T1000 (cell line): ENCODE measurements around the gene ST8SIA5.

ENCODE experiments used
- DNase-seq: peaks from one replicate; lab custom pipeline; 2025; ENCODE audit warnings: mixed read lengths; lab: John Stamatoyannopoulos, UW

Gene ST8SIA5

DNA sequence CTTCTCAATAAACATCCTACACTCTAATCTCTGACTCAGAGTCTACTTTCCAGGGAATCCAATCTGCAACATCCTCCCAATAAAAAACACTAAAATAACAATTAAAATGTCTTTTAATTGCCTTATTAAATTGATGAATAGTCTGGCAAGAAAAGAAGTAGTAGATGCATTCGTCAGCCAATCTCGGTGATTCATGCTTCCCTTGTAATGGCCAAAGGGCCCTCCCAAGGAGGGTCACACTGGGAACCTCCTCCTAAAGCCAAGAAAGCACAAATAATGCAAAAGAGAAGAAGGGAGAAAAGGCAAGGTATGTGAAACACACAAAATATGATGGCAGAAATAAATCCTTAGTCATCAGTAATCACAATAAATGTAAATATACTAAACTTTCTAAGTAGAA lies 16.8 kb downstream of the ST8SIA5 start:
- no peak for DNase-seq

GRCh38 chr18:46738491-46738890 lies 18.4 kb downstream of the ST8SIA5 start:
- DNase-seq: no peak

- DNase-seq: no peak
Measured at GRCh38 chr18:46736736-46737135, 20.1 kb downstream of the ST8SIA5 start.

- DNase-seq: no peak
Measured at GRCh38 chr18:46736135-46736534, 20.7 kb downstream of the ST8SIA5 start.

DNA sequence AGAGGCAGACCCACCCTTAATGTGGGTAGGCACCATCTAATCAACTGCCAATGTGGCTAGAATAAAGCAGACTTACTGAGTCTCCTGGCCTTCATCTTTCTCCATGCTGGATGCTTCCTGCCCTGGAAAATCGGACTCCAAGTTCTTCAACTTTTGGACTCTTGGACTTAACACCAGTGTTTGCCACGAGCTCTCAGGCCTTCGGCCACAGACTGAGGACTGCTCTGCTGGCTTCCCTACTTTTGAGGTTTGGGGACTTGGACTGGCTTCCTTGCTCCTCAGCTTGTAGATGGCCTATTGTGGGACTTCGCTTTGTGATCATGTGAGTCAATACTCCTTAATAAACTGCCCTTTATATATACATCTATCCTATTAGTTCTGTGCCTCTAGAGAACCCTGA lies 21.9 kb downstream of the ST8SIA5 start:
- no peak for DNase-seq

DNA sequence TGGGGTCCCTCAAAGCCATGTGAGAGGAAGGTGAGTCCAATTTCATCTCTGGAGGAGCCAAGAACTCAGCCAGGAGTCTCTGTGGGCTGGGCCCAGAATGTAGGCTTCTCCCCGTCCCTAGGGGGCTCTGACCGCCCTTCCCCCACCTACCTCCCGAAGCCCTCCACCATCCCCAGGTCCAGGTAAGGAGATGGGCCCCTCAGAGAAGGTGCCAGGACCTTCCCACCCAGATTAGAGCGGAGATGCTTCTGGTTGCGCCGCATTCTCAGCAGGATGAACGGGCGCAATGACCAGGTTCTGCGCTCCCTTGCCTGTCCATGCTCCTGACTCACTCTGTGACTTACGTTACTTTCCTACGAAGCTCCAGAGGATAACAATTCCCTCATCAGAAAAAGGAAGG lies 23.0 kb downstream of the ST8SIA5 start:
- no peak for DNase-seq

DNA sequence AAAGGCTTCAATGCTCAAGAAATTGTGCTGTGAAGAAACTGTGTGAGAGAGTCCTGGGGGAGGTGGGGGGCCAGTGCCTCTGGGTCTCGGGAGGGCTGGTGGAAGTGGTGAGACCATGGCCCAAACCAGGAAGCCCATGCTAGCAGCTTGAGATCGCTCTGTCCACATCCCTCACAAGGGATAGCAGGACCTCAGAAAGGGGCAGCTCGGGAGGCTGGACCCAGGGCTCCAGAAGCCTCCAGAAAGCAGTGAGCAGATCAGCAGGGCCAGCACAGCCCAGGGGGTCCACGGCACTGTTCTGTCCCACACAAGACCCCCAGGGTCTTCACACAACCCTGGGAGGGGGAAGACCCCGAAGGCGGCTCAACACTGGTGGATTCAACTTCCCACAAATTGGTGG lies 24.1 kb downstream of the ST8SIA5 start:
- no peak for DNase-seq

DNA sequence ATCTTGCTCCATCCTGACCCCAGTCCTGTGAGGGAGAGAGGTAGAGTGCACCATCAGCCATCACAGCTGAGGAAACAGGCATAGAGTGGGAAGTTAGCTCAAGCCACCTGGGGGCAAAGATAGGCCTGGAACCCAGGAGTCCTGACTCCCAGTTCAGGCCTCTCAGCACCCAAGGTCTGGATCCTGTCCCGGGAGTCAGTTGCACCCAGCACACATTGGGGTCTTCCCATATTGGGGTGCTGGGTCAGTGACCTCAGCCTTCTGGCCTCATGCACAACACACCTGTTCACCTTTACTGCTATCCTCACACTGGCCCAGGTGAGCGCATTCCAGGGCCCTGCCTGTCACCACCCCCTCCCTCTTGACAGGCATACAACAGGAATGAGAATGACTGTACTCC lies 24.7 kb downstream of the ST8SIA5 start:
- no peak for DNase-seq

GRCh38 chr18:46731316-46731715 lies 25.5 kb downstream of the ST8SIA5 start:
- DNase-seq: no peak

- DNase-seq: no peak
Measured at GRCh38 chr18:46728219-46728930, 28.5 kb downstream of the ST8SIA5 start.

DNA sequence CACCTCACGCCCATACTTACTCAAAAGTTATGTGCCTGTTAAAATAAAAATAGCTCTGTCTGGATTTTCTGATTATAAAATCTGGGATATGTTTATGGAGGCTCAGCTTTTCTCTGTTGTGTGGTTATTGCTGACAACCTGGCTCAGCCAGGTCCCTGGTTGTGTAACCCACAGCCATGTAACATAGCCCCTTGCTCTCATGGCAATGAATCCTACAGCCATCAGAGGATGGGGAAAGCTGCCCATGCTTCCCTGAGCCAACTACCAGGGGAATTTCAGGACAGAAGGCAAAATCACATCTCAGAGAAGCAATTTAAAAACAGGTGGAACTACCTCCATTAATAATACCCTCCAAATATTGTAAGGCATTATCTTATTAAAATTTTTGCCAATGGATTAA lies 29.7 kb downstream of the ST8SIA5 start:
- DNase-seq: no peak

DNA sequence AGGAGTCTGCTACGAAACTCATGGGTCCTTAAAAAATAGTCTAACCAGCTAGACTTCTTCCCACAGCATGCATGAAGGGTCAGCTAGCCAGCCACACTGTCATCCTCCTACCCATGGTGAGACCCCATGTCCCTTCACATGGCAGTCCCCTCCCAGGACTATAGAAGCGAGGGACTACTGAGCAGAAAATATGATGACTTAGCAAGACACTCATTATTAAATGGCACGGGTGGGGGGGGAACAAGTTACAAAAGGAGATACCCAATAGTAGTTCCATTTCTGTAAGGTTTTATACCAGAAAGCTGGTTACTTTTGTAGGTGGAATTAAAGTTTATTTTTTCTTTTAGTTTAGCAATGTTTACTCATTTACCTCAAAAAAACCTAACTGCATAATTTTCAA lies 31.5 kb downstream of the ST8SIA5 start:
- DNase-seq: no peak

DNA sequence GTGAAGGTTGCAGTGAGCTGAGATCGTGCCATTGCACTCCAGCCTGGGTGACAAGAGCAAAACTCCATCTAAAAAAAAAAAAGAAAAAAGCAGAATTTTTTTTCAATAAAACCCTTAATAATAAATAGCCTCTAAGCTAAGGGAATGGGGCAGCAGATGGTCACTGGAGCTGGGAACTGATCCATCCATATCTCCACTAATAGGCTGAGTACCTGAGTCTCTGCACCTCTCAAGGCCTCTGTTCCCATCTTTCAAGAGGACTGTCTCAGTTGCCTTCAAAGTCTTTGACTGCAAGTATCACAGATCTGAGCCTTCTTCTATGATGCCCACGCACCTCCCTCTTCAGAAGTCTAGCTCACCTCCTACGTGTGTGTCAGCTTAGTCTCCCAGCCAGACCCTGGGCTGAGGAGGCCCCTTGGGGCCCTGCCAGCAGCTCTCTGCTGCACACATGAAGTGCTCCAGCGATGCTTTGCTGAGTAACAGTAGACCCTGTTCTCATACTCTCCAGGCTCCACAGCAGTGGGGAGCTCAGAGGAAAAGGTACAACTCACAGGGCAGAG lies 32.9 kb downstream of the ST8SIA5 start:
- no peak for DNase-seq

GRCh38 chr18:46722051-46722450 lies 34.8 kb downstream of the ST8SIA5 start:
- no peak for DNase-seq

GRCh38 chr18:46721331-46721730 lies 35.5 kb downstream of the ST8SIA5 start:
- no peak for DNase-seq

- no peak for DNase-seq
Measured at GRCh38 chr18:46720521-46720920, 36.3 kb downstream of the ST8SIA5 start.

DNA sequence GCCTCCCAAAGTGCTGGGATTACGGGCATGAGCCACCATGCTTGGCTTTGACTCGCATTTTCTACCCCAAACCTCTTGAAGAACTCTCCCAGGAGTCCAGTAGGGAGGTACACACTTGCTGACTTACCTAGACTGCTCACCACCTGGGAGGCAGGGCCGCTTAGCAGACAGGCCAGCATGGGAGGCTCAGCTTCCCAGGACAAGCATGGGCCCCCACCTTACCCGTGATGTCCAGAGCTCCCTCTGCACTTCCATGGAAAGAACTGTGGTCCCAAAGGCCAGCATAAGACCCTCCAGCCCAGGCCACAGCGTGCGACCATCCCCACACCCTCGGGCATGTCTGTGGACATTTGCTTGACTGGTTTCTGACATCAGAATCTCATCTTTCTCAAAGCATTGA lies 36.8 kb downstream of the ST8SIA5 start:
- no peak for DNase-seq

DNA sequence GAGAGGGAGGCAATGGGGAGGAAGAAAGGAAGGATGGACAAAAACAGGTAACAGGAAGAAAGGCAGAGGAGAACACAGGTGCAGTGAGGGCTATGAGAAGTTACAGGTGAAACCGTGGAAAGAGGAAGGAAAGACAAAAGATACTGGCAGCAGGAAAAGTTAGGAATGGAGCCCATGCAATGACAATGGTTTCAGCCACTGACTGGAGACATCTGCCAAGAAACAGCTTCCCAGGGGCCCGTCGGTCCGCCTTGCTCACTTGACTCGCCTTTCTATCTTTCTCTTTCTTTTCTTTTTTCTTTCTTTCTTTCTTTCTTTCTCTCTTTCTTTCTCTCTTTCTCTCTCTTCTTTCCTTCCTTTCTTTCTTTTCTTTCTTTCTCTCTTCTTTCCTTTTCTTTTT lies 37.5 kb downstream of the ST8SIA5 start:
- DNase-seq: no peak

GRCh38 chr18:46718501-46719341 lies 38.1 kb downstream of the ST8SIA5 start:
- DNase-seq: no peak

DNA sequence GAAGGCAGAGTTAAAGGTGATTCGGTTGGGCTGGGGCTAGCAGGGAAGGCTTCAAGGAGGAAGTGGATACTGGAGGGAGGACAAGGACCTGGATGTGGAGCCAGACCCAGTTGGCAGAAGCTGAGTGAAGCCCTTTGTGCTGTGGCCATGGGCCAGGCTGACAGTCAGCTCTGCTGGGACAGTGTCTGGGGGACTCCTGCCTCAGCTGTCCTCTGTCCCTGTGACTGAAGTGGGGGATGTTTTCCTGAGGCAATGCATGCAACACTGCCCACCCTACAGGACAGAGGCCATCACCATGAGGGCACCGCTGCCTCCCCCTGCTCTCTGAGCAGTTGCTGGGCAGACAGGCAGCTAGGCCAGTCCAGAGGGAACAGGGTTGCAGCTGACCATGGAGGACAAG lies 40.0 kb downstream of the ST8SIA5 start:
- no peak for DNase-seq

DNA sequence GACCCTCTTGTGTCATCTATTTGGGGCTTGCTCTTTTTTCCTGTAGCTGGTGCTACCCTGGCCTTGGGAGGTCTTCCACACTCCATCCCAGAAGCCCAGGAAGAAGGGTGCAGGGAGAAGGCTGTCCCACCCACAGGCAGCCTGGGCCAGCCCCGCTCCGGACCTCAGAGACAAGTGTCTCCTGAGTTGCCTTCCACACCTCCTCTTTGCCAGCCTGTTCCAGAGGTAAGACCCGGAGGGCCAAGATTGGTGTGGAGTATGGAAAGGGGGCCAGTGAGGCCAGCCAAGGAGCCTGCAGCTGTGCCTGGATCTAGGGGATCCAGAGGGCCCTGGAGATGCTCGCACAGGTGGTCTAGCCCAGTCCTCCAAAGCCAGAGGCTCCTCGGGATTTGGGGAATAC lies 40.5 kb downstream of the ST8SIA5 start:
- no peak for DNase-seq

GRCh38 chr18:46715062-46715461 lies 41.8 kb downstream of the ST8SIA5 start:
- no peak for DNase-seq

DNA sequence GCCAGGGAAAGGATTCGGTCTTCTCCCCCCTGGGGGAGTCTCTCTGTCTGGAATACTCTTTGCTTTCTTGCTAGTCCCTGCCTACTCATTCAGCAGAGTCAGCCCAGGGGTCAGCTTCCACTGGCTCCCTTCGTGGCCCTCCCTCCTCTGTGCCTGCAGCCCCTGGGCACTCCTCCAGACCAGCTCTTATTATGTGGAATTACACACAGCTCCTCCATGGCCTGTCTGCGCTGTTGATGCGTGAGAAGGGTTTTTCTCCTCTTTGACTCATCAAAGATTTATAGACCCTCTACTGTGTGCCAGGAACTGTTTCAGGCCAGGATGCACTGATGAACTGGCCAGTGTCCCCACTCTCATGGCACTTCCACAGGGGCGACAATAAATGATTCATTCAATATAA lies 44.4 kb downstream of the ST8SIA5 start:
- DNase-seq: no peak
